Activated CD4-positive, CD25-positive, alpha-beta regulatory T cell (primary cell): ENCODE data around the gene RBM33.
"Not testable (repeated sequence)": the region's sequence is repeated elsewhere in the genome, so short reads cannot be mapped to it uniquely, and the experiment has no call there.

Source experiments
- DNase-seq, 4 experiments: peaks; one replicate each; lab custom pipeline; 2025; lab: John Stamatoyannopoulos, UW

RBM33 gene

DNA sequence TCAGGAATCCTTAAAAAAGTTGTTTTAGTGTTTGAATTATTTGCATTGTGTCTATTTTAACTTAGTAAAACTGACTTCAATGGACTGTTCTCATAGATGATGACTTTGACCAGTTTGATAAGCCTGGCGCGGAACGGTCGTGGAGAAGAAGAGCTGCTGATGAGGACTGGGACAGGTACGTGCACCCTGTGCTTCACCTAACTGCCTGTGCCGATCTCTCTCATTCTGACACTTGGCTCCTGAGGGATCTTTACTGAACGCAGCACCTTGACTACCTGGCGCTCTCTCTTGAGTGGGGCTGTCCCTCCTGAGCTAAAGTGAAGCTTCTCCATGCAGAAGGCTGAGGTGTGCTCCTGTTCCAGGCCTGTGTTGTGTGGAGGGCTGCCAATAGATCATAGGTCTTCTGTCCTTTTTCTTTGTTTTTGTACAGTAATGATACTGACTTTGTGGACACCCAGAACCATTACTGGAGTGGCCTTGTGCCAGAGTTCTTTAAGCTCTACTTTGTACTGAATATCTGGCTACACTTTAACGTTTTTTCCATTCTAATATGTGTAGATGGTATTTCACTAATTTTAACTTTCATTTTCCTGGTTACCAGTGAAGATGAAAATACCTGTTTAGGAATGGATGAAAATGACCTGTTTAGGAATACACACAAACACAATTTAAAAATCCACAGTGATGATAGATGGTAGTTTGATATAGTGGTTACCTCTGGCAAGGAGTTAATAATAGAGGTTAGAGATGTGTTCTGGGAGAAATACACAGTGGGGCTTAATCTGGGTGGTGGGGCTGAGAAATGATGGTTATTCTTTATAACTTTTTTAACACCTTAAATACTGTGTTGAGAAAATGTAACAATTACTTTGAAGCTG is 20.9 kb downstream of the RBM33 start:
- DNase-seq, result no peak

DNA sequence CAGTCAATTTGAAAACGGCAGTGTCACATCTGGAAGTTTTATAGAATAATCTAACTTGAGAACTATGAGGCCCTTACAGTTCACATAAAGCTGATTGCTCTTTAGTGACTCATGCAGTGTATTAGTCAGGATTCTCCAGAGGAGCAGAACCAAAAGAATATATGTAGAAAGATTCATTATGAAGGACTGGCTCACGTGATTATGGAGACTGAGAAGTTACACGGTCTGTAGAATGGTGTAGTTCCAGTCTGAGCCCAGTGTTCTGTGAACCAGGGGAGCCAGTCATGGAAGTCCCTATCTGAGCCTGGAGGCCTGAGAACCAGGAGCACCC is 21.5 kb downstream of the RBM33 start:
- DNase-seq, result no peak

DNA sequence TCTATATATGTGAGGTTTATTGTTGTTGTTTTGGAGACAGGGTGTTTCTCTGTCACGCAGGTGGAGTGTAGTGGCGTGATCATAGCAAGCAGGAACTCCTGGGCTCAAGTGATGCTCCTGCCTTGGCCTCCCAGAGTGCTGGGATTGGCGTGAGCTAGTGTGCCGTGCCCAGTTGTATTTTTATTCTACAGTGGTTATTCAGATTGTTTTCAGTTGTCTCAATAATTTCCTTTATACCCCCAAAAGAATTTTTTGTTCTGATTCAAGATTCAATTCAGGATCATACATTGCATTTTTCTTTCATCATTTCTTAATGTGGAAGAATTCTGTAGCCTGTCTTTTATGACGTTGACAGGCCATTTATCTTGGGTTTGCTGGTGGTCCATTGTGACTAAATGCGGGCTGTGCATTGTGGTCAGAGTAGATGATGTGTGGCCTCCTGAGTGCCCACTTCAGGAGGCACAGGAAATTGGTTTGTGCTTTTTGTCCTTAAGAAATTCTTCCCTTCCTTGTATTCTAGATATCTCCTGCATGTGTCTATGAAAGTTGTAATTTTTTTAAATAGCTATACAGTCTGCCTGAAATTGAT is 22.9 kb downstream of the RBM33 start:
- no peak for DNase-seq

DNA sequence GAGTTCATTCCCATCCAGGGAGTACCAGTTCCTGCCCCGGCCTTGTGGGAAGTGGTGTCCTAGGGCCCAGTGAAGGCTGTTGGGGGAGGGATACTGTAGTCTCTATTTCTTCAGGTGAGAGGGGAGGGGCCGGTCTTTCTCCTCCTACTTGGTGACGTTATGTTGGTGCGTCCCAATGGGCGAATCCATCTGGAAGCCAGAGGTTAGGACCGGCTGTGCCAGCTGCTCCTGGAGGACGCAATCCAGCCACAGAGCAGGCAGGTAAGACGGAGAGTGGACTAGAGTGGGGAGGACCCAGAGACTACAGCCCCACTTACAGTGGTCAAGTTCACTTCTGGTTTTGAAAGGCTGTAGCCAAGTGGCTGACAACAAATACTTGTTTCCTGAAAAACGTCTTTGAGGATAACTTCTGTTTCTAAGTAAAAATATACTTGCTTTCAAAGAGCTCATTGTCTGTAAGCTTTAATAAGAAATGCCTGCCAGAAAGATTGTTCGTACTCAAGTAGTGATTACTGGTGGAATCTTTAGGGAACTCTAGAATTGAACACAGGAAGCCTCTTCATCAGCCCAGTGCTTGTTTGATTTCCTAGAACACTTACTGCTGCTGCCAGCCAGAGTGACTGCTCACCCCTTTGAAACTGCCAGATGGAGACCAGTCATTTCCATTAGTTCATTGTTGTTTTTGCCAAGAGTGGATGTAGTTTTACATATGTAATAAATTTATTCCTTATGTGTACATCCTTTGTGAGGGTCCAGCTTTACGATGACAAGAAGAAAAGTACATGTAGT is 25.4 kb downstream of the RBM33 start:
- no peak for DNase-seq

DNA sequence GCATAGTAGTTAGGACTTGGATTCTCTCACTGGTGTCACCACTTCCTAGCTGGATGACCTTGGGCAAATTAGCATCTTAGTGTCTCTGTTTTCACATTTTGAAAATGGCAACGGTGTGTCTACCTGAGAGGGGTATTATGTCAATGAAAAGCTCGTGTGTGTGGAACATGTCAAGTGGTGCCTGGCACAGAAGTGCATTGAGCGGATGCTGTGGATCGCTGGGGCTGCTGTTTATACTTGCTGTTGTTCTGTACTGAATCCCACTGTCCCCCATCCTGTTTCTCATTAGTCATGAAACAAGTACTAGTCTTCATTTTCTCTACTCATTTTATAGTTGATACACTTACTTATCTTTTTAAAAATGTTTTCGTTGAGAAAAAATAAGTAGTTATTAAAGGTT is 26.1 kb downstream of the RBM33 start:
- DNase-seq, result no peak

DNA sequence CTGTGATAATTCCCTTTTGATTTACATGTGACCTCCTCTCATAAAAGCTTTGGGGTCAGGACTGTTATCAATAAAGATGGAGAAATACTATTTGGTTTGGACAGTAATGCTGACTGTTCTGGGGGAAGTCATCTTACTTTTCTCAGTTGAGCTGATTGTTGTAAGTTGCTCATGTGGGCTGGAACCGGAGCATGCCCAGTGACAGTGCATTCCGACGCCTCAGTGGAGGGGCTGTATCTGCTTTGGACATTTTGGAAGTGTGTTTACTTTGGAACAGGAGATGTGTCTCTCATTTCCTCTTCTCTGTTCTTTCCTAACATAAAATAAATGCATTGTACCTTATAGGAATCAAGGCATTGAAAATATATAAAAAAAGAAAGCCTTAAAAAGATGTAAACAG is 30.1 kb downstream of the RBM33 start:
- DNase-seq, result no peak

DNA sequence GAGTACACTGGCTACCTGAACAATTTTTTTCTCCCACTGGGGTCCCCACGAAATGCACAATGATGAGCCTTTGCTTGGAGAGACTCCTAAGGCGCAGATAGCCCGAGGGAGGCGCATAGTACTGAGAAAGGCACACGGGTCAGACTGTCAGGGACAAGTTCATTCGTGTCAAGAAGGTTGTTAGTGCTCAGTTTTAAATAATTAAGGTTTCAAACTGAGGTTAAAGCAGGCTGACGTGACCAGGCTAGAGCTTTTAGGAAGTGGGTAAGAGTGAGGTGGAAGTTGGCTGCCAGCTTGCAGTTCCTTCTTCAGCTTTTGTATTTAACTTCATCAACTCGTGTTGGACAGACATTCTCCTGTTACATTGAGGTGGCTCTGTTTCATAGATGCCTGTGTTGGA is 31.6 kb downstream of the RBM33 start:
- DNase-seq, result no peak

DNA sequence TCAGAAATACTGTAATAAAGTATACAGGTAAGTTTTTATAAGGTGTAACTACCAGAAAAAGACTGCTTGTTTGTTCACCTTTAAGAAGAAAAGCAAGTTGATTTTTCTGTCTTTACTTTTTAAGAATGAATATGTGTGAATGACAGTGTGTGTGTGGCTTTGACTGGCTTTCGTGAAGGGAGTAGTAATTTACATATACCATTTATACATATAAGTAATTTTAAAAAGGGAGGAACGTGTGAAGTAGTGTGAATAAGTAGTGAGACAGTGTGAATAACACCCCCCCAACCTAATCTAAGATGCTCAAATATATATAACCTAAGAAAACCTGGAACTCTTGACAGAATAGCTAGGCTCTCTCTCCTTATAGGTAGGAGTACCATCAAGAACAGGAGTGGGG is 33.2 kb downstream of the RBM33 start:
- no peak for DNase-seq

DNA sequence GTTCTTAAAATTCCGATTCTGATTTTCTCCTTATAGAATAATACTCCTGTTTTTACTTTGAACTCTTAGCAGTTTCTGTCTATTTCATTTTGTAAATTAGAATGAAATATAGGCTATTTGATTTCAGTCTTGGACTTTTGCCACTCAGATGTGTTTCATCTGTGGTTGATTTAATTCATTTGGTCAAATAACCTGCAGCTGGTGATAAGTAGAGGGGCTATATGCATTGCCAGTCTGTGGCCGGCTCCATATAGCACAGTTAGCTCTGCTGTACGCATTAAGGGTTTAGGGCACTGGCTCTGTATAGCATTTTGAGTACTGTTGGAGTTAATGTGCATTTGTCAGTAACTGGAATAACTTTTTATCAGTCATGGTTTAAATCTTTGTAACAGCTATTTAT is 35.7 kb downstream of the RBM33 start:
- DNase-seq, result no peak

DNA sequence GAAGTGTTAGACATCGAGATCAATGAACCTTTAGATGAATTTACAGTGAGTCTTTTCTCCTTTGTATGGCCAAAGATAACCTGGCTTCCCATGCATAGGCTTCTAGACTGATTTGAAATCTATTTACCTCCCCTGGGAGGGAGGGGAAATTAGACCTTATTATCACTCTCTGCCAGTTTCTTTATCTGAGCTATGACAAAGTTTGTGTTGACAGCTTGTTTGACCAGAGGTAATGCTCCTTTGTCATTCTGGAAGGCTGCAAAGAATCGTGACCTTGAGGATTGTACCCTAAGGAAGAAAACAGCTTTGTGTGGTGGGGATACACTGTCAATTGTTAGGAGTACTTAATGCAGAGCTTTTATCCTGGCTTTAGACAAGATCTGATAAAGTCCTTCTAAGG is 36.4 kb downstream of the RBM33 start:
- DNase-seq, result no peak

DNA sequence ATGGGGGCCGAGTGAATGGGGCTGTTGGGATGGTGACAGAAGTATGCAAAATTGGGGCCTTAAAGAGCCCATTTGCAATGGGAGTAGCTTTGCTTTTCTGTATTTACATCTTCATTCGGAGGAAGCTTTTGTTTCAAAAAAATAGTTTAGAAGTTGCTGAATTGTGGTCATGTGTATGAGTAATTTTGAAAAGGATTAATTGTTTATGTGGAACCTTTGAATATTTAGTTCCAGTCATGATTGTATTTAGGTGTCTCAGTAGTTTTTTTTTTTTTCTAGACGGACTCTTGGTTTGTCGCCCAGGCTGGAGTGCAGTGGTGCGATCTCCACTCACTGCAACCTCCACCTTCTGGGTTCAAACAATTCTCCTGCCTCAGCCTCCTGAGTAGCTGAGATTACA is 37.2 kb downstream of the RBM33 start:
- DNase-seq, result no peak

DNA sequence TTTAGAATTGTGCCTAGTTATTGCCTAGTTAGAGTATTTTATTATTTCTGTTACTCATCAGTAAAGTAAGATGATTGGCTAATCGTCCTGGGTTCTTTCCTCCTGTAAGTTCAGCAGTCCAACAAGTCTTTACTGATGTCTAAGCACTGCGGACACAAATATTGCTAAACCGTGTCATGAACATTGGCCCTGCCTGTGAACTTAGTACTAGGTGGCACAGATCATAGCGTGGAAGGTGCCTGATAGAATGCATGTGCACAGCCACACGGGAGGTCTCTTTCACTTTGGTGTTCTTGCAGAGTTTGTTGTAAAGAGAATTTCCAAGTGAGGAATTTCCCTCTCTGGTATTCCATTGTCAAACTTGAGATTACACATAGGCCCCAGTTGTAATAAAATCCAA is 38.0 kb downstream of the RBM33 start:
- DNase-seq, result no peak

DNA sequence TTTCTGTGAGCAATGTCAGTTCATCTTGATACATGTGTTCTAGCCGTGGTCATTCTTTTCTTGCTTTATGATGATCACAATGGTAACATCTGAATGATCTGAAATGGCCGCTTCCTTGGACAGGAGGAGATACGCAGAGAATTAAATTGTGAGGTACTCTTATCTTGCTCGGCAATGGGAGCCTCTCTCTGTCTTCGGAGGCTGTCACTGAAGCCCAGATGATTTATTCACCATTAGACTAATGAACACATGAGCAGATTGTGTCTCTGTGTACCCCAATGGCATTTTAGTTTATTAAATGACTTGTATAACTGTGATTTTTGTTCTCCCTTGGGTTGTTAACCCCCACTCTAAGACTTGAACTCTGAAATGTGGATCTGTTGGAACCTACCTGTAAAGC is 38.6 kb downstream of the RBM33 start:
- no peak for DNase-seq

DNA sequence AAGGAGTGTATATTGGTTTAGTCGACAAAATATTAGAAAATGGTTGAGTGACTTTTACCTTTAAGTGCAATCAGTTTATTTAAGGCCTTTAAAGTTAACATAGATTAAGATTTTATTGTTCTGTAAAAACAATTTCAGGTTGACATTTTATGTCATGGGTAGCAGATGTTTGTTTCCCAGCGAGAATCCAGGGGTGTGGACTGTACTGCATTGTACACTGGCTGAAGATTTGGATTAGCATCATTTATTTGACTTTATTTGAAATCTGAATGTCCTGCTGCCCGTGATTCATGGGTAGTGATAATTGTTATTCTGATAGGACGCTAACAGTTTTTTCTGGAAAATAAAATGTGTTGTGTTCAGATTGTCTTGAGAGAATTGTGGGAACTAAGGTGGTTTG is 39.3 kb downstream of the RBM33 start:
- no peak for DNase-seq

DNA sequence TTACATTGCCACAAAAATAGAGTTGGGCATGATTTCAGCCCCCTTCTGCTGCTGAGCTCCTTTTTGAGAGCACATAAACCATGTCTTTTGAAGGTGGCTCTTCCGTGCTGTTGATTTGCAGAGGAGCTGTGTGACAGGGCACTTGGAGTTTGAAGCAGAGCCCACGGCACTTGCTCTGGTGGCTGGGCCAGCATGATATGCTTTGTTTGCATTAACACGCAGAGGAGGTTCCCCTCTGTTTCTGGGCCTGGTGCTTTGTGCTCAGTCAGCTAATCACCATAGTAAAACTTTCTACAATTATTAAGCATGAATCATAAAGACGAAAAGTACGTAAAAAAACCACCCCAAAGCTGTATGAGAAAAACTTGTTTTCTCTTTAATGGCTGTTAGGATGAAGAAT is 40.1 kb downstream of the RBM33 start:
- no peak for DNase-seq

DNA sequence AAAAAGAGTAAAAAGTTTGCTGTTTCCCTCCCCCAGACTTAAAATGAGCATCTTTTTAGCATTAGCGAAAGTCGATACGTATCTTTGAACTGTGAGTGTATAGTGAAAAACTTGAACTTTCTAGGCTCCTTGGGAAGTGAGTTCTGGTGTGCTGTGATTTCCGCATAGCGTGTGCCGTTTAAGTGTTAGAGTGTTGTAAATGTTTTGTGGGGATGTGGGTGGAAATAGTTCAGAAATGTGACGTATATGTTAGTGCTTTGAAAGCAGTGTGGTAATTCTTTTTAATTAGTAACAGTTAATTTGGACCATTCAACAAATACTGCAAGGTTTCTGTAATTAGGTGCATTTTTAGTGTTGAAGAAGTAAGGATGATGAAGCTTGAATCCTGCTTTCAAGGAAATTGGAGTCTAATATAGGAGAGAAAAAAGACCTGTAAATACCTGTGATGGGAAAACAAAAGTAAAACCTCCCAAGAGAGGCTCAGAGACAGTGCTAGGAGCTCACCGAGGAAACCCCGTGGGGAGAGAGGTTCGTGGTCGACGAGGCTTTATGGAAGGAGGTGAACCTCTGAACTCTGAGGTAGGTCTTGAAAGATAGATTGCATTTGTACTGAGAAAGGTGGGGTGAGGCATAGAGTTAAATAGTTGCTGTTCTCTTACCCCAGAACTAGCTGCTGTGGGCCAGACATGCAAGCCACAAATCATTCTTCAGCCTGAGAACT is 40.8 kb downstream of the RBM33 start:
- no peak for DNase-seq

DNA sequence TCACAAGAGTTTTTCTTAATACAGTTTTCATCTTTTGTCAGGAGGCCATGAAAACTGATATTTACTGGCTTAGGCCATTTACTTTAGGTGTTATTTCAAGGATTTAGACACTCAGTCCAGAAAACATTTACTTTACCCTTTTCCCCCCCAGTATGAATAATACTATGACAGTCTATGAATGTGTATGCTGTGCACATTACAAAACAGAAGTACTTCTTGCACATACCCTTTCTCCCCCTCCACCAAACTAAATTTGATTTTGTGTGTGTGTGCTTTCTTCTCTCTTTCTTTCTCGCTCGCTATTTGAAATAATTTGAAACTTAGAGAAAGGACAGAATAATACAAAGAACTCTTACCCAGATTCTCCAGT is 41.3 kb downstream of the RBM33 start:
- no peak for DNase-seq

DNA sequence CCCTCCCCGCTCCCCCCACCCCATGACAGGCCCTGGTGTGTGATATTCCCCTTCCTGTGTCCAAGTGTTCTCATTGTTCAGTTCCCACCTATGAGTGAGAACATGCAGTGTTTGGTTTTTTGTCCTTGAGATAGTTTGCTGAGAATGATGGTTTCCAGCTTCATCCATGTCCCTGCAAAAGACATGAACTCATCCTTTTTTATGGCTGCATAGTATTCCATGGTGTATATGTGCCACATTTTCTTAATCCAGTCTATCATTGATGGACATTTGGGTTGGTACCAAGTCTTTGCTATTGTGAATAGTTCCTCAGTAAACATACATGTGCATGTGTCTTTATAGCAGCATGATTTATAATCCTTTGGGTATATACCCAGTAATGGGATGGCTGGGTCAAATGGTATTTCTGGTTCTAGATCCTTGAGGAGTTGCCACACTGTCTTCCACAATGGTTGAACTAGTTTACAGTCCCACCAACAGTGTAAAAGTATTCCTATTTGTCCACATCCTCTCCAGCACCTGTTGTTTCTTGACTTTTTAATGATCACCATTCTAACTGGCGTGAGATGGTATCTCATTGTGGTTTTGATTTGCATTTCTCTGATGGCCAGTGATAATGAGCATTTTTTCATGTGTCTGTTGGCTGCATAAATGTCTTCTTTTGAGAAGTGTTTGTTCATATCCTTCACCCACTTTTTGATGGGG is 42.3 kb downstream of the RBM33 start:
- DNase-seq, result not testable (repeated sequence)

DNA sequence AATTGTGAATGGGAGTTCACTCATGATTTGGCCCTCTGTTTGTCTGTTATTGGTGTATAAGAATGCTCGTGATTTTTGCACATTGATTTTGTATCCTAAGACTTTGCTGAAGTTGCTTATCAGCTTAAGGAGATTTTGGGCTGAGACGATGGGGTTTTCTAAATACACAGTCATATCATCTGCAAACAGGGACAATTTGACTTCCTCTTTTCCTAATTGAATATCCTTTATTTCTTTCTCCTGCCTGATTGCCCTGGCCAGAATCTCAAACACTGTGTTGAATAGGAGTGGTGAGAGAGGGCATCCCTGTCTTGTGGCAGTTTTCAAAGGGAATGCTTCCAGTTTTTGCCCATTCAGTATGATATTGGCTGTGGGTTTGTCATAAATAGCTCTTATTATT is 43.8 kb downstream of the RBM33 start:
- DNase-seq, result not testable (repeated sequence)

DNA sequence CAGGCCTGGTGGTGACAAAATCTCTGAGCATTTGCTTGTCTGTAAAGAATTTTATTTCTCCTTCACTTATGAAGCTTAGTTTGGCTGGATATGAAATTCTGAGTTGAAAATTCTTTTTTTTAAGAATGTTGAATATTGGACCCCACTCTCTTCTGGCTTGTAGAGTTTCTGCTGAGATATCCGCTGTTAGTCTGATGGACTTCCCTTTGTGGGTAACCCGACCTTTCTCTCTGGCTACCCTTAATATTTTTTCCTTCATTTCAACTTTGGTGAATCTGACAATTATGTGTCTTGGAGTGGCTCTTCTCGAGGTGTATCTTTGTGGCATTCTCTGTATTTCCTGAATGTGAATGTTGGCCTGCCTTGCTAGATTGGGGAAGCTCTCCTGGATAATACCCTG is 46.2 kb downstream of the RBM33 start:
- not testable (repeated sequence) for DNase-seq

DNA sequence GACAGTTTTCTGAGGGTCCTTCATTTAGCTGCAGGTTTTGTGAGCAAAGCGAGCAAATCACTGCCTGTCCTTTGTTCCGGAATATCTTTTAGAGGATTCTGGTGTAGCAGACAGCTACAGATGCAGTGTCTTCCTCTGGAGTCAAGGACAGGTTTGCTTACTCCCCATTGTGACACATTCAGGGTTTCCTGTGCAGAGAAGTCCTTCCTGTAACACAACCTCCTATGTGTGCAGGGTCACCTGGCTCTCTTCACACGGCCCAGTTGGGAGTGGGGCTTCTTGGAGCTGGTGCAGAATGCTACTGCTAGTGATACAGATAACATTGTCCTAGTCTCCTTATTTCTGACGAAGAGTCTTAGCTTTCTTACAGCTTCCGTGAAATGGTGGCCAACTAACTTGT is 47.9 kb downstream of the RBM33 start:
- DNase-seq, result no peak

DNA sequence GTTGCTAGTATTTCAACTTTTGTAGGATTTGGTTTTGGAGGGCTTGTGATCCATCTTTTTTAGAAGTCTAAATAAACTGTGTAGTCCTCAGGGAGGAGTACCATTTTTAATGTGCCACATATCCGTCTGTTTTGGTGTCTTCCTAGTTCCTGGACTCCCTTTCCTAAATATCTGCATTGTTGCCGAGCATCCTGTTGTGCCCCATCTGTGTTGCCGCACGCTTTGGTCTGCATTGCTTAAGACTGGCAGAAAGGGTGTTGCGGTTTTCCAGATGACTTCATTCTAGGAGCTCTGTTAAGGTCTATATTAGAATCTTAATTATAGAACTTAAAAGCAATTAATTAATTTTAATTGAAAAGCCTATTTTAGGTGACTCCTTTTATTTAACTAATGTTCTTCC is 49.4 kb downstream of the RBM33 start:
- no peak for DNase-seq
